T follicular helper cell (primary cell): Measurements from ENCODE around the gene CGB2.
"Not testable (repeated sequence)": the region's sequence is repeated elsewhere in the genome, so short reads cannot be mapped to it uniquely, and the experiment has no call there.

Experiments
- DNase-seq: peaks from one replicate; pipeline ENCODE4 v3.0.0-alpha.2; 2020; ENCODE audit warnings: low read depth

Gene CGB2

GRCh38 chr19:49067554-49067953, 35.9 kb downstream of the CGB2 start:
- DNase-seq, result no peak

GRCh38 chr19:49069026-49069425, 37.3 kb downstream of the CGB2 start:
- DNase-seq, result no peak

GRCh38 chr19:49070416-49070815, 38.7 kb downstream of the CGB2 start:
- no peak for DNase-seq

- DNase-seq, result no peak
Observed at GRCh38 chr19:49071860-49072547, 40.3 kb downstream of the CGB2 start.

DNA sequence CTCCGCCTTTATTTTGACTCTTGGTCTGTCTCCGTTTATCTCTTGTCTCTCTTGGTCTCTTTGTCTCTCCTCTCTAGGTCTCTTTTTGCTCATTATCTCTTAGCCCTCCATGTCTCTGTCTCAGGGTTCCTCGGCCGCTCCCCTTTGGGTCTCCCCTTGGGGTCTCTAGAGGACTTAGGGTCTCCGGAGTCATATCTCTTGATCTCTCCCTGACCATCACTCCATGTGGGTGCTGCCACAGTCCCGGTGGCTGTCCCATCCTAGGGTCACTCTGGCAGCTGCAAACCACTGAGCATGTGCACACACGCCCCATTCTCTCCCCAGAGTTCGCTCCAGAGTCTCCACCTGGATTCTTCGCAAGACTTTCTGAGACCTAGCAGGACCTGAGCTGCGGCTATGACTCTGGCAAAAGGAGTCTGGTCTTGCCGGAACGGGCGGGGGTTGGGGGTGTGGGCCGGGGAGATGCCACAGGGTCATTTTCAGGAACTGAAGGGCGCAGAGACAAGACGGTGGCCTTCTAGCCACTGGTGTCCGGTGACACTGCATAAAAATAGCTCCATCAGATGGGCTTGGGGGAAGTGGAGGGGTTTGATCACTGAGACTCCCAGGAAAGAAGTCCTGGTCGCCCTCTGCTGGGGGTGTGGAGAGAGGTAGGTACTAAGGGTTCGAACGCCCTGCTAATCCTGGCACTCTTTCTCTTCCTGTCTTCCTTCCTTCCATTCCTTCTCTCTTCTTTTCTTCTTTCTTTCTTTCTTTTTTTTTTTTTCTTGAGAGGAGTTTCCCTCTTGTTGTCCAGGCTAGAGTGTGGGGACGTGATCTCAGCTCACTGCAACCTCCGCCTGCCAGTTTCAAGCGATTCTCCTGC, 42.1 kb downstream of the CGB2 start:
- no peak for DNase-seq

GRCh38 chr19:49074869-49075268, 43.2 kb downstream of the CGB2 start:
- not testable (repeated sequence) for DNase-seq

DNA sequence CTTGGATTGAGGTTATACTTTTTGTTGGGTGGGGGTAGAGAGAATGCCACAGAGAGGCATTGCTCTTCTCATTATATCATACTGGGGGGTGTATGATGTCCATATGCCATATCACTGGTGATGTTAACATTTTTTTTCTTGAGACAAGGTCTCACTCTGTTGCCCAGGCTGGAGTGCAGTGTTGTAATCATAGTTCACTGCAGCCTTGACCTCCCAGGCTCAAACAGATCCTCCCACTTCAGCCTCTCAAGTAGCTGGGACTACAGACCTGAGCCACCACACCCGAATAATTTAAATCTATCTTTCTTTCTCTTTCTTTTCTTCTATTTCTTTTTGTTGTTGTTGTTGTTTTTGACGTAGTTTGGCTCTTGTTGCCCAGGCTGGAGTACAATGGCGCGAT, 48.7 kb downstream of the CGB2 start:
- no peak for DNase-seq

DNA sequence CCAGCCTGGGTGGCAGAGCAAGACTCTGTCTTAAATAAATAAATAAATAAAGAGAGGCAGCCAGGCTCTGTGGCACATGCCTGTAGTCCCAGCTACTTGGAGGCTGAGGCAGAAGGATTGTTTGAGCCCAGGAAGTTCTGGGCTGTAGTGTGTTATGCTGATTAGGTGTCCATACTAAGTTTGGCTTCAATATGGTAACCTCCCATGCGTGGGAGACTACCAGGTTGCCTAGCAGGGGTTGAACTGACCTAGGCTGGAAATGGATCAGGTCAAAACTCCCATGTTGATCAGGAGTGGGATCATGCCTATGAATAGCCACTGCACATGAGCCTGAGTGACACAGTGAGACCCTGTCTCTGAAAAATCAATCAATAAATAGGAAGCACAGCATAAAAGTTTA, 49.6 kb downstream of the CGB2 start:
- DNase-seq, result no peak
